ENCODE data around the gene ALOX5.
A peak's percentile ranks its signal among the peaks of the same experiment; 100 is the strongest.
"Not testable (repeated sequence)": the region's sequence is repeated elsewhere in the genome, so short reads cannot be mapped to it uniquely, and the experiment has no call there.

Gene ALOX5

GRCh38 chr10:45373576-45374349, at the start of gene ALOX5:
Gene ALOX5 (plus strand): TSS chr10:45374216. CDS start chr10:45374280, 64 bp downstream.
- DNase-seq = peak; percentile 93

GRCh38 chr10:45325116-45325515, 48.9 kb upstream of the ALOX5 start:
- no peak for DNase-seq

- DNase-seq = not testable (repeated sequence)
These were observed 47.2 kb upstream of the ALOX5 start for GRCh38 chr10:45326864-45327263.

GRCh38 chr10:45331824-45332223, 42.2 kb upstream of the ALOX5 start:
- not testable (repeated sequence) for DNase-seq

- DNase-seq = no peak
These were observed 34.1 kb upstream of the ALOX5 start for GRCh38 chr10:45339894-45340293.

- not testable (repeated sequence) for DNase-seq
These were observed 33.6 kb upstream of the ALOX5 start for GRCh38 chr10:45340420-45340819.

GRCh38 chr10:45346652-45347335, 27.2 kb upstream of the ALOX5 start:
- DNase-seq = not testable (repeated sequence)

- not testable (repeated sequence) for DNase-seq
These were observed 26.6 kb upstream of the ALOX5 start for GRCh38 chr10:45347464-45347863.

GRCh38 chr10:45348196-45348765, 25.7 kb upstream of the ALOX5 start:
- not testable (repeated sequence) for DNase-seq

- no peak for DNase-seq
These were observed 20.8 kb upstream of the ALOX5 start for GRCh38 chr10:45353186-45353585.

- no peak for DNase-seq
These were observed 19.8 kb upstream of the ALOX5 start for GRCh38 chr10:45354261-45354660.

GRCh38 chr10:45355494-45355893, 18.5 kb upstream of the ALOX5 start:
- DNase-seq = no peak

GRCh38 chr10:45358961-45359360, 15.1 kb upstream of the ALOX5 start:
- DNase-seq = peak; percentile 72

GRCh38 chr10:45361983-45362799, 11.8 kb upstream of the ALOX5 start:
- peak; percentile 67 for DNase-seq

GRCh38 chr10:45367643-45368042, 6.4 kb upstream of the ALOX5 start:
- not testable (repeated sequence) for DNase-seq

- DNase-seq = no peak
These were observed 5.8 kb upstream of the ALOX5 start for GRCh38 chr10:45368181-45368580.

- DNase-seq = no peak
These were observed 3.6 kb upstream of the ALOX5 start for GRCh38 chr10:45370202-45370955.

- DNase-seq = no peak
These were observed 2.5 kb upstream of the ALOX5 start for GRCh38 chr10:45371560-45371959.

- DNase-seq = no peak
These were observed 1.6 kb upstream of the ALOX5 start for GRCh38 chr10:45372251-45372951.

- DNase-seq = peak; percentile 69
These were observed 927 bp upstream of the ALOX5 start for GRCh38 chr10:45373003-45373575.

All from DMS53 (cell line).